Measurements from ENCODE around the gene RALGDS.

- TF ChIP-seq SNAI2 (CRISPR knock-in tag; IDR thresholded peaks at IDR 0.05) (no peak), ARNTL (CRISPR knock-in tag; IDR thresholded peaks at IDR 0.05; ENCODE audit: borderline replicate concordance, low read depth) (no peak), ESRRG (CRISPR knock-in tag; IDR thresholded peaks at IDR 0.05) (no peak), PPARA (CRISPR knock-in tag; IDR thresholded peaks at IDR 0.05; ENCODE audit: borderline replicate concordance) (no peak), GLIS3 (CRISPR knock-in tag; IDR thresholded peaks at IDR 0.05) (no peak), ZNF565 (CRISPR knock-in tag; conservative IDR thresholded peaks at IDR 0.05; ENCODE audit: low read depth) (no peak), CSDC2 (CRISPR knock-in tag; IDR thresholded peaks at IDR 0.05) (no peak), TCF4 (CRISPR knock-in tag; IDR thresholded peaks at IDR 0.05; ENCODE audit: borderline replicate concordance) (no peak), ZFP3 (CRISPR knock-in tag; IDR thresholded peaks at IDR 0.05) (no peak)
- TF ChIP-seq, protein P1, sequence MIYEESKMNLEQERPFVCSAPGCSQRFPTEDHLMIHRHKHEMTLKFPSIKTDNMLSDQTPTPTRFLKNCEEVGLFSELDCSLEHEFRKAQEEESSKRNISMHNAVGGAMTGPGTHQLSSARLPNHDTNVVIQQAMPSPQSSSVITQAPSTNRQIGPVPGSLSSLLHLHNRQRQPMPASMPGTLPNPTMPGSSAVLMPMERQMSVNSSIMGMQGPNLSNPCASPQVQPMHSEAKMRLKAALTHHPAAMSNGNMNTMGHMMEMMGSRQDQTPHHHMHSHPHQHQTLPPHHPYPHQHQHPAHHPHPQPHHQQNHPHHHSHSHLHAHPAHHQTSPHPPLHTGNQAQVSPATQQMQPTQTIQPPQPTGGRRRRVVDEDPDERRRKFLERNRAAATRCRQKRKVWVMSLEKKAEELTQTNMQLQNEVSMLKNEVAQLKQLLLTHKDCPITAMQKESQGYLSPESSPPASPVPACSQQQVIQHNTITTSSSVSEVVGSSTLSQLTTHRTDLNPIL (CRISPR knock-in tag; IDR thresholded peaks at IDR 0.05; ENCODE audit: low read depth): no peak
- TF ChIP-seq, protein P2, sequence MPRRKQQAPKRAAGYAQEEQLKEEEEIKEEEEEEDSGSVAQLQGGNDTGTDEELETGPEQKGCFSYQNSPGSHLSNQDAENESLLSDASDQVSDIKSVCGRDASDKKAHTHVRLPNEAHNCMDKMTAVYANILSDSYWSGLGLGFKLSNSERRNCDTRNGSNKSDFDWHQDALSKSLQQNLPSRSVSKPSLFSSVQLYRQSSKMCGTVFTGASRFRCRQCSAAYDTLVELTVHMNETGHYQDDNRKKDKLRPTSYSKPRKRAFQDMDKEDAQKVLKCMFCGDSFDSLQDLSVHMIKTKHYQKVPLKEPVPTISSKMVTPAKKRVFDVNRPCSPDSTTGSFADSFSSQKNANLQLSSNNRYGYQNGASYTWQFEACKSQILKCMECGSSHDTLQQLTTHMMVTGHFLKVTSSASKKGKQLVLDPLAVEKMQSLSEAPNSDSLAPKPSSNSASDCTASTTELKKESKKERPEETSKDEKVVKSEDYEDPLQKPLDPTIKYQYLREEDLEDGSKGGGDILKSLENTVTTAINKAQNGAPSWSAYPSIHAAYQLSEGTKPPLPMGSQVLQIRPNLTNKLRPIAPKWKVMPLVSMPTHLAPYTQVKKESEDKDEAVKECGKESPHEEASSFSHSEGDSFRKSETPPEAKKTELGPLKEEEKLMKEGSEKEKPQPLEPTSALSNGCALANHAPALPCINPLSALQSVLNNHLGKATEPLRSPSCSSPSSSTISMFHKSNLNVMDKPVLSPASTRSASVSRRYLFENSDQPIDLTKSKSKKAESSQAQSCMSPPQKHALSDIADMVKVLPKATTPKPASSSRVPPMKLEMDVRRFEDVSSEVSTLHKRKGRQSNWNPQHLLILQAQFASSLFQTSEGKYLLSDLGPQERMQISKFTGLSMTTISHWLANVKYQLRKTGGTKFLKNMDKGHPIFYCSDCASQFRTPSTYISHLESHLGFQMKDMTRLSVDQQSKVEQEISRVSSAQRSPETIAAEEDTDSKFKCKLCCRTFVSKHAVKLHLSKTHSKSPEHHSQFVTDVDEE (CRISPR knock-in tag; IDR thresholded peaks at IDR 0.05): no peak
- TF ChIP-seq, protein P3, sequence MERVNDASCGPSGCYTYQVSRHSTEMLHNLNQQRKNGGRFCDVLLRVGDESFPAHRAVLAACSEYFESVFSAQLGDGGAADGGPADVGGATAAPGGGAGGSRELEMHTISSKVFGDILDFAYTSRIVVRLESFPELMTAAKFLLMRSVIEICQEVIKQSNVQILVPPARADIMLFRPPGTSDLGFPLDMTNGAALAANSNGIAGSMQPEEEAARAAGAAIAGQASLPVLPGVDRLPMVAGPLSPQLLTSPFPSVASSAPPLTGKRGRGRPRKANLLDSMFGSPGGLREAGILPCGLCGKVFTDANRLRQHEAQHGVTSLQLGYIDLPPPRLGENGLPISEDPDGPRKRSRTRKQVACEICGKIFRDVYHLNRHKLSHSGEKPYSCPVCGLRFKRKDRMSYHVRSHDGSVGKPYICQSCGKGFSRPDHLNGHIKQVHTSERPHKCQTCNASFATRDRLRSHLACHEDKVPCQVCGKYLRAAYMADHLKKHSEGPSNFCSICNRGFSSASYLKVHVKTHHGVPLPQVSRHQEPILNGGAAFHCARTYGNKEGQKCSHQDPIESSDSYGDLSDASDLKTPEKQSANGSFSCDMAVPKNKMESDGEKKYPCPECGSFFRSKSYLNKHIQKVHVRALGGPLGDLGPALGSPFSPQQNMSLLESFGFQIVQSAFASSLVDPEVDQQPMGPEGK (CRISPR knock-in tag; IDR thresholded peaks at IDR 0.05; ENCODE audit: borderline replicate concordance): no peak
Measured at GRCh38 chr9:133154097-133154989, 33.3 kb upstream of the RALGDS start.
